LHCN-M2 (cell line): Measurements from ENCODE around the gene COMMD2. TPM values are rescaled to one million over a fixed set of nuclear protein-coding genes. Genes with fewer than 3 reads are reported as not detected.

Experiments
- DNase-seq: peaks from one replicate; pipeline ENCODE4 v3.0.0-alpha.2; 2012; ENCODE audit warnings: low read depth
- total RNA-seq: library from RNA; depleted of rRNA; stranded (reverse); fragments of >200 nt; gene quantifications from 2 replicates; pipeline ENCODE4 v1.2.3, GENCODE V29; 2014

Gene COMMD2
- total RNA-seq, 1 experiment from 2014 or later: 24.6 TPM

DNA sequence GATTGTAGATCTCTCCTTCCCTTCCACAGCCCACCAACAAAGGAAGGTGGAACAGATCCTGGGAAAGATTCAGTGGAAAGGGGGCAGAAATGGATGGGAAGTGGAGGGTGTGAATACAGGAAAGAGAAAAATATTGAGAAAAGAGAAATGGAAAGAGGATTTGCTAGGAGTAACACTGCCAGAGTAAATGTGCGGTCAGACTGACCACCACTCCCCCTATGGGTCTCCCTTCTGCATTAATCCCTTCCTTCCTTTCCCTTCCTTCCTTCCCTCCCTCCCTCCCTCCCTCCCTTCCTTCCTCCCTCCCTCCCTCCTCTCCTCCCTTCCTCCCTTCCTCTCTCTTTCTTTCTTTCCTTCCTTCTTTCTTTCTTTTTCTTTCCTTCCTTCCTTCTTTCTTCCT, 12.0 kb upstream of the COMMD2 start:
- no peak for DNase-seq

DNA sequence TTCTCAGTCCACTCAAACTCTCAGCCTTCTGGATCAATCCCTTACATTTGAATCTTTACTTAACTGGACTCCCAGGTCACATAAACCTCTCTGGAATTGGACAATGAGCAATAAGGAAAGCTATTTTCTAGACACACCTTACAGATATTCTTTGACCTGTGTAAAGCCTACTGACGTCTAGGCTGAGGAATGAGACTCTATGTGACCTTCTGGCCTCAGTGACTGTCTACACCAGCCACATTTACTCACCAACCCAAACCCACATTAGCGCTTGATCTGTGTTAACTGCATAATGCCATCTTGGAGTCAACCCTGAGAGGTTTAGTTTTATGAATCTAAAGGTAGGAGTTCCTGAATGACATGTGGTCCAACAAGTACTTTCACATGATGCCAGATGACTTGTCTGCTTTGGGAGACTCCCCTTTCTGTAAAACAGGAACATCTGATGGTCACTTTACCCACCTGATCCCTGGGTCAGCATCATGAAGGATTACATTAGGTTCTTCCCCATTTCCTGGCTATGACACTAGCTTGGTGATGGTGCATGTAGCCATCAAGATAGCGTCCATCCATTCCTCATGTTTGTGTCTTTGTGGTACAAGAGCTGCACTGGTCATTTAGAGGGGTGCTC, 11.4 kb upstream of the COMMD2 start:
- no peak for DNase-seq

DNA sequence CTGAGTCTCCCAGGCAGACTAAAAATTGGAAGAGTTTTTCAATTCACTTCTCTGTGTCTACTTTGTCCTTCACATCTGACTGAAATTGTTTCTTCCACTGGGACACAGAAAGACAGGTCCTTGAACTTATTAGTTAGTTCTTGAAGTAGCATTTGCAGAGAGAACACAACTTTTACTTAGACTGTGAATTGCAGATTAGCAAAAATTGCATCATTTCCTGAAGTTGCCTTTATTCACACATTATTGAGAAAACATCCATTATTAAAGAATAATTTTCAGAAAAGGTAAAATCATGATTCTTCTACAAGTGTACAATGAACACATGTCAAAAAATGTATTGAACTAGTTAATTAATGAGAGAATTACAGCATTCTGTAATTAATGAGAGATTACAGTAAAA, 1.4 kb upstream of the COMMD2 start:
- no peak for DNase-seq

DNA sequence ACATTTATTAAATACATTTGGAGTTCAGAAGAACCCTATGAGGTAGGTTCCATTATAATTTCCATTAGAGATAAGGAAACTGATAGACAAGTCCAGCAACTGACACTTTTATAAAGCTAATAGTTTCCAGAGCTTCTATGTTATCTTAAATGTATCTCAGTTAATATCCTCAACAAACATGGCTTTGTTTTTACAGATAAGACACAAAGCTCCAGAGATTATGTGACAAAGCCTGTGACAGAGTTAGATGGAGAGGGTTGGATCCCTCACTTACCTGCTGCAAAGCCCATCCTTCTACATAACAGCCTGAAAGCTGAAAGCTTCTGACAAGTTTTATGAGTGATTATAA, 473 bp upstream of the COMMD2 start:
- no peak for DNase-seq

DNA sequence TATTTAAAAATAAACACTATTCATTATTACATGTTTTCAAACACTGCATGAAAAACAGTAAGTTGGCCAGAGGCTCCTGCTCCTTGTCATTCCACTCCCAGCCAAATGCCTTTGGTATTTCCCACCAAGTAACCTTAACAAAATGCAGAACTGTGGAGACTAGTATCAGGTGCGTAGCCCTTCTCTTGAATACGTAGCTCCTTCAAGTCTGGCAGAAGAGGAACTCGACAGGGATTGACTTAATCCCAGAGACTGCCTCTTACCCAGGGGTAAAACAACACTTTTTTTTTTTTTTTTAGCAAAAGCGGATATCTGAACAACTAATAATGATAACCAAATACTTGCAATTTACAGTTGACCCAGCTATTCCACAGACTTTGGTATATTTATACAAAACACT, 738 bp downstream of the COMMD2 start:
- no peak for DNase-seq

DNA sequence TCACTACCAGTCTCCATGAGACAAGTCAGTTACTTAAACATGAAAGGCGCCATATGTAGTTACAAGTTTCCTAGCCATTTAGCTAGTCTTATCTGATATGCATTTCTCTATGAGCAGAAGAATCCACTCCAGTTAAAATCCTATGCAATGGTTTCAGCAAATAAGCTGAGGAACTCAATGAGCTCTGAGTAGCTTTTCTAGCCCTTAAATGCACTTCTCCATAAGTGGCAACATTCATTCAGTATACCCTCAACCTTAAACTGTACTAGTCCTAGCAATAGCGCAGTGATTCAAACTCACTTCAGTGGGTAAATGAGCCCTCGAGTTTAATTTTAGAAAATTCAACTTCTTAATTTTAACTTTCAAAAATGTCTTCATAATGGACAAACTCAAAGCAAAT, 7.7 kb downstream of the COMMD2 start:
- no peak for DNase-seq

DNA sequence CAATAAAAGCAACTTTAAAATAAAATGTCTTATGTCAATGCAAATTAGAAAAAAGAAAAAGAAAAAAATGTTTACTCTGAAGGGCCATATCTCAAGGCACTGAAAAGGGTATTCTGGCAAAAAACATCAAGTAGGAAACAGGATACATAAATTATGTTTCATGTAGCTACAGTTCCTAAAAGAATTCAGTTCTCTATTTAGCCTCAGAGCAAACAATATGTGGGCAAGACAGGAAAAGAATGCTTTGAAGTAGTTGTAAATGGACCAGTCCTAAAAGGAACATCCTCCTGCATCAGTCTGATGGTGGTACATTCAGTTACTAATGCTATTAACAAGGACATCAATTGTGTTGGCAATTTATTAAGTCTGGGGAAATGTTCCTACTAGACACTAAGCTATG, 8.1 kb downstream of the COMMD2 start:
- no peak for DNase-seq

DNA sequence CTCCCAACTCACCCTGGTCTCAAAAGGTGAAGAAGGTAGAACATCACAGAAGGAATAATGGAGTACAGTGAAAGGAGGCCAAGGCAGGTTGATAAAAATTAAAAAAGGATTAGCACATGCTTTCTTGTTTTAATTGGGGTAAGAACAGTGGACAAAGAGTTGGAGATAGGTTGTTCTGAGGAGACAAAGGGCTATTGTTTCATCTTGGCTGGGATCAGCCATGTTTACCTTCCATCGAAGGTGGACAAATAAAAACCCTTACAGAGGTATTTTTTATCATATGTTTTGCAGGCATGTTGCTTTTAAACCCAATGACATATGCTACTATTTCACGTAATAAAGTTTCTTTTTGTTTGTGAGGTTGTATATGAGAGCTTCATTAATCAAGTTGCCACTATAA, 12.9 kb downstream of the COMMD2 start:
- no peak for DNase-seq

DNA sequence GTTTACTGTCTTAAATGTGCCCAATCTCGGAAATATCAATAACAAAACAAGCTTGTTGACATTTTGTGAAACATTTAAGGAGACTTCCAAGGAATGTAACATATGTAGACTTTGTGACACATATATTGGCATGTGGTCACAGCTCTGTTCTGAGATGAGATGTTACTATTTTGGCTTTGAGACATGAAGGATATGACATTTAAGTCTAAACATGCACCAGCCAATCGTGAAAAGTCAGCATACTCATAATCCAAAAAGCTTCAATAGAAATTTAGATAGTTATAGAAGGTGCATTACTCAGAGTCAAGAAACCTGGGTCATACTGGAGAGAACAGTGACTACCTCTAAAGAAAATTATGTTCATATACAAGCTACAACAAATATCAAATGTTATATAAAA, 13.4 kb downstream of the COMMD2 start:
- no peak for DNase-seq

DNA sequence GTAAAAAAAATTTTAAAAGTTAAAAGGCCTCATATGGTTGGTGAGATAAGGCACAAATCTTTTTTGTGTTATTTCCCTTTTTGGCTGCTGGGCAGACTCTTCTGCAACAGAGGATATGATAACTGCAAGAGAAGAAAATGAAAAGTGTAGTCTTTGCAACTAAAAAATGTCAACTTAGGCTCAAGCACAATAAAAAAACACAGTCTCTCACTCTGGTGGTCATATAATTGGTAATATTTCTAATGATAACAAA, 15.4 kb downstream of the COMMD2 start:
- DNase-seq: no peak

DNA sequence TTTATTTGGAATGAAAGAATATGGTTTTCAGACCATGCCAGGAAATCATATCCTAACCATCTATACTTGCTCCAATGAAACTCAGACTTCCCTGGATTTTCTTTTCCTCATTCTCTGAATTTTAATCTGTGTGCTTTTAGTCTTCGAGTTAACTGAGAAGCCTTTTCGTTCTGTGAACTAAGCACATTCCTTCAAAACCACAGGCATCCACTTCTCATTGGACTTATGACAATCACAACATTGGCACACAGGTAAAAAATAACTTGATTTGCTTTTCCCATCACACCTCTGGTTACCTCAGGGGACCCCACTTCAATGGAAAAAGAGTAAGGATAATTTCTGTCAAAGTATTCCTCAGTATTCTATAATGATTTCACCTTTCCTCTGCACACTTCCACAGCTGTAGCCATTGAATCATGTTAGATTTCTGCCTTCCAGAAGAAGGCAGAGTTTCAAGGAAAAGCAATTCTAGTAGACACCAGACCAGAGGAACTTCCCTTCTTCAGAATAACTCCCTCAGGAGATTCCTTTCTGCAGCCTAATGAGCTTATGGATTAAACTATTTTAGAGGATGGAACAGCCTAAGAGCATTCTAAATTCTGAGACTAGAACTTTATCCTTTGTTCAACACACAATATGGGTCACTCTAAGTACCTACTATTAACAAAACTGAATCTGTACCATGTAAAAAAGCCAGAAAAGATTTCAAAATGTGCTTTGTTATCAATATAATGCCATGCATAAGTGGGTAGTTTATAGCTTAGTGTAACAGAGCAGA, 15.9 kb downstream of the COMMD2 start:
- DNase-seq: peak; percentile 46

DNA sequence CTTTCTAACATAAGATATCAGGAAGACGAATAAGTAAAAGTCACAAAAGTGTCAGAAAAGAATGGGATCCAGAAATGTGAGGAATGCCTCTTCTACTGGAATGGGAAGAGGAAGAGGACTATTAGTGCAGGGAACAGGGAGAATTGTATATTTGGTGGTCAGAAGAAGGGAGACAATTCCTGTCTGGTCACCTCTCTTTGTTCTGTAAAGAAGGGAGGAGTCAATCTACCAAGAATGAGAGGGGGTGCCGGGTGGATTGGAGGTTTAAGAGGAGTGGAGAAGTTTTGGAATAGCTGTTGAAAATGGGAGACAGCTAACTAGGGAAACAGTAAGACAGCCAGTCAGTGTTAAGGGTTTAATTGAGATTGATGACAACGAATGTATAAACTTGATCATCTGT, 20.1 kb downstream of the COMMD2 start:
- no peak for DNase-seq

DNA sequence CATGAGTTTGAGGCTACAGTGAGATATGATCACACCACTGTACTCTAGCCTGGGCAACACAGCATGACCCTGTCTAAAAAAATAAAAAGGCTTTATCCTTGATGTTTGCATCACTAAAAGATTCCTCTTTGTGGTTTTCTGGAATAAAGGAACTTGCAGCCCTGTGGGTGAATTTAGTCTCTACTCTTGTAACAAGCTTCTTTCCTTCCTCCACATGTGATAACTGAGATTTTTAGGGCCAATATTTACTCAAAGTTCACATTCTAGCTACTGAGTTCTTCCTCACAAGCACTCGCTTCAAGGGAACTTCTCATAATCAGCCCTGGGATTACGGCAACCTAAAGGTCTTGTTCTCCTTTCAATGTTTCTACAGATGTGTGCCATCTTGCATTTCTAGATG, 24.6 kb downstream of the COMMD2 start:
- no peak for DNase-seq

DNA sequence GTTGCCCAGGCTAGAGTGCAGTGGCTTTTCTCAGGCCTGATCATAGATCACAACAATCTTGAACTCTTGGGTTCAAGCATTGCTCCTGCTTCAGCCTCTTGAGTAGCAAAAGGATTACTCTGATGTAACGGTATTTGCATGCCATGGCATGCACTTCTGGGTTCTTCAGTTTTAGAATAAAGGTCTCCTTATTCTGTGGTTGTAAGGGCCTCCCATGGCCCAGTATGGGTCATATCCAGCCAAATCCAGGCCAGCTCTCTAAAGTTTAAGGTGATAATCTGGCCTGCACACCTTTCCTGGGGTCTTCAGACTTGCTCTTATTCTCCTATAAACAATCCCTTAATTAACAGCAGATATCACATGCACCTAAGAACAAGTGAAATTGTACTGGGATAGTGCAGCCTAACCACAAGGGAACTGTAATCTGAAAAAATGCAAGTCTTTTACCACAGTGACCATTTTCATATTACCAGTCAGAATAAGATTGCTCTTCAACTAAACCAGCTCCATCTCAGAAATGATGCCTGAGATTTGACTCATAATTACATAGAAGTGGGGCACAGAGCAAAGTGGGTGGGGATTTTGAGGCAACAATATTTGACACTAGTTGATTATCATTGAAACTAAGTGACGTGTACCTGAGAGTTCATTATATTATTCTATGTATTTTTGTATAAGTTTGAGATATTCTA, 25.4 kb downstream of the COMMD2 start:
- peak; percentile 32 for DNase-seq

DNA sequence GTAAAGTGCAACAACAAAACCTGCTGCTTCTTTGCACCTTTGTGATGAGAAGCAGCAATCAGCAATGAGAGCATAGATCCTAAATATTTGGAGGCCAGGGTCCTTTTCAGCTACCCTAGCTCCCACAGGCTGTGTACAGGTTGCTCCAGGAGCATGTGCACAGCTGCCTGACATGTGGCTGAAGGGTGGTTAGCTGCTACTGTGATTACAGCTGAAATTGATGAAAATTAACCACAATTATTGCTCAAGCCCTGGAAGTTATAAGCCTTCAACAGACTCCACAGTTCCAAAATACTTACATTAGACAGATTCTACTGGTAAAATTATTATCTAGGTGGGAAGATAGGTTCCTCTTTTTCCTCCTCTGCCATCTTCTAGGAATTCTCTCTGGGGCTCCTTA, 28.5 kb downstream of the COMMD2 start:
- no peak for DNase-seq

DNA sequence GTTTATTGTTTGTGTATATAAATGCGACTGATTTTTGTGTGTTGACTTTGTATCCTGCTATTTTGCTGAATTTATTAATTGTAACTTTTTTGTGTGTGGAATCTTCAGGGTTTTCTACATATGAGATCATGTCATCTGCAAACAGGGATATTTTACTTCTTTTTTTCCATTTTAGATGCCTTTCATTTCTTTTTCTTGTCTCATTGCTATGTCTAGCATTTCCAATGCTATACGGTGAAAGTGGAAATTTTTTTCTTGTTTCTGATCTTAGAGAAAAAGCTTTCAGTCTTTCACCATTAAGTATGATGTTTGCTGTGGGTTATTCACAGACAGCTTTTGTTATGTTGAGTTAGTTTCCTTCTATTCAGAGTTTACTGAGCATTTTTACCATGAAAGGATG, 31.4 kb downstream of the COMMD2 start:
- DNase-seq: no peak

DNA sequence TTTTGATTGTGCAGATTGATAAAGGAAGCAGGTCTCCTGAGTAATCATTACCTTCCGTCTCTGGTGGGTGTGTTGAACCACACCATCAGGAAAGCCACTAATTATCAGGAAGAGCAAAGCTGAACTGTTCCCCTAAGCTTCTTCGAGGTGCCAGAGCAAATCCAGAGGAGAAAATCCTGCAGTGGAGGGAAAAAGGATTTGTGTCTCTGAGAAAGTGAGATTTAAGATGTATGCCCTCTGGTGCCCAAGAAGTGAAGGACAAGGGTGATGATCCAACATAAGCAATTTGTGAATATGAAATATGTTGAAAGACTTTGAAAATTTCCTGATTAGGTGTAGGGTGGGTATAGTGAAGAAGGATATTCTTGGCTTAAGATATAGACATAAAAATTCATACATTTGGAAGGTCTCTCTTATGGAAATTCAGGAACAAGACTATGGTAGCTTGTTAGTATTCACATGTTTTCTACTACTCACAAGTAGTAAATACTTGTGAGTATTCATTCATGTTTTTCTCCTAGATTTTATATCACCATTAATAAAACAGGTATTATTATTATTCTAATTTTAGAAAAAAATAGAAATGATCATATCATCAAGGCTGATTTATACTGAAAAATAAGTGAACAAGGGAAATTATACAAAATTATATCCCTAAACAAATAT, 34.8 kb downstream of the COMMD2 start:
- DNase-seq: peak; percentile 78

DNA sequence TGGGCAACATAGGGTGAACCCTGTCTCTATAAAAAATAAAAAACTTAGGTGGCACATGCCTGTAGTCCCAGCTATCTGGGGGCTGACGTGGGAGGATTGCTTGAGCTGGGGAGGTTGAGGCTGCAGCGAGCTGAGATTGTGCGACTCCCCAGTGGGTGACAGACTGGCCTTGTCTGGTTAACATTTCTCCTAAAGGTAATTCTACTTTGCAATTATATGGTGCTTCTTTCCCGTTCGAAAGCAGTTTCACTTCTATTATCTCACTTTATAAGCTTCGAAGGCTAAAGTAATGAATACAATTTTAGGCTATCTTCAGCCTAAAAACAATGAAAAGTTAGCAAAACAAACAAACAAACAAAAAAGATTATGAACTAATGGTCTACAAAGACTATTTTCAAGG, 35.3 kb downstream of the COMMD2 start:
- no peak for DNase-seq

DNA sequence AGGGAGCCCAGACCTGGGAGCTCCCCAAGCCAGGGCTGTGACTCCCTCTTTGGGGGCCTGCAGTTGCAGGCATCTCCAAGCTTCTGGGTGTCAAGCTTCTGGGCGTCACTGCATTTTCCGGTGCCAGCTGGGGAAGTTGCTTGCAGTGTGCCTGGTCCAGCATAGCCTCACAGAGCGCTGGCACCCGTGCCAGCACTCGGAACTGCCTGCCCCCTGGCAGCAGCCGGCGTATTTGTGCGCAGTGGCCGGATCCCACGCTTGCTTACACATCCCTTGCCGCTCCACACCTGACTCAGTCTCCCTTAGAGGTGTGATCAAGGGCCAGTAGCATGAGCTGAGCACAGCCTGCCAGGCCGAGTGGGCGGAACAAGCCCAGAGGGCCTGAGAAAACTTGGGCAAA, 37.0 kb downstream of the COMMD2 start:
- no peak for DNase-seq

DNA sequence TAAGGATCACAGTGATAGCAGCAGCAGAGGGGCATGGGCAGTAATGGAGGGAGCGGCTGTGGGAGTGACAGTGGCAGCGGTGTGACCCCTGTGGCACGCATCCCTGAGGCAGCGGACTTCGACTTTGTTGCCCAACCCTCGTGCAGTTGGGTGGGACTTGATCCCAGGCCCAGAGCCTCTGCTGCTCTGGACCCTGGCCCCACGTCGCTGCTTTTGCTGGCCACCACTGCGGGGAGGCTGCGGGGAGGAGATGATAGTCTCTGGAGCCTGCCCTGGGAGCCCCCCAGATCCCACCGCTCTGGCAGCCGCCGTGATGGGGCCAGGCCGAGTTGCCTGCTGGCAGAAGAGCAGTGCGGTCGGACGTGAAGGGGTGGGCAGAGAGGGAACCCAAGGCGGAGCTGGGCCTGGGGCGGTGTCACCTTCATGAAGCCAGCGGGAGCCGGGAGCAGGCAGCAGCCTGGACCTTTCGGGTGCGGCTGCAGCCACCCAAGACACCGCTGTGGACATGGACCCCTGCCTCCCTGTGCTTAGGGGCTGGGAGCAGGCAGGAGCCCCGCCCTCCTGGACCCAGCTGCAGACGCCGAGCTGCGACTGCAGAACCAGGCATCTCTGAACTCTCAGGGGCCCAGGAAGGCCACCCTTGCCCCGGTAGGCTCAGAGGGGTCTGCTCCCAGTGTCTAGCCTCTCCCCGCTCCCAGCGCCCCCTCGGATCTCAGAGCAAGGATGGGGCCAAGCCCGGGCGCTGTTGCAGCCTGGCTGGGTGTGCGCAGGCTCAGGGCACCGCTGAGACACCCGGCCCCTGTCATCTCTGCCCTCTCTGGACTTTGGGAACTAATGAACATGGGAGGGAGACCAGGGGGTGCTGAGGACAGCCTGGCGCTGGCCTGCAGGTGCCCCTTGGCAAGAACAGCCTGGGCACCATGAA, 38.3 kb downstream of the COMMD2 start:
- DNase-seq: no peak

DNA sequence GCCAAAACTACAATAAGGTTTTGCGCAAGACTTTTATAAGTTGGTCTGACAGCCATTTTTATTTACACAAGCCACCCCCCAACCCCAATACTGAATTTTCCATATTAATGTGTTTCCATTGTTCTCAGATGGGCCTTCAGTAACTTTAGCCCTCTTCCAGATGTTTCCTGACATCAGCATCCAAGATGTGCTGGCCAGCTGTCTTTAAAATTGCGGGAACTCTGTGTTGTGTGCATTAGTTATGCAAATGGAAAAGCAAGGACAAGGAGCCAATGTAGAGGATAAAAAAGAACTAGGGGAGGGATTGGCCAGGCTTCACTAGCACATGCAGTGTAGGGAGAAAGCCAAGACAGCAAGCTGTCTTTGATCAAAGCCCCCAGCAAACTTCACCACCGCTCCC, 45.4 kb downstream of the COMMD2 start:
- no peak for DNase-seq

DNA sequence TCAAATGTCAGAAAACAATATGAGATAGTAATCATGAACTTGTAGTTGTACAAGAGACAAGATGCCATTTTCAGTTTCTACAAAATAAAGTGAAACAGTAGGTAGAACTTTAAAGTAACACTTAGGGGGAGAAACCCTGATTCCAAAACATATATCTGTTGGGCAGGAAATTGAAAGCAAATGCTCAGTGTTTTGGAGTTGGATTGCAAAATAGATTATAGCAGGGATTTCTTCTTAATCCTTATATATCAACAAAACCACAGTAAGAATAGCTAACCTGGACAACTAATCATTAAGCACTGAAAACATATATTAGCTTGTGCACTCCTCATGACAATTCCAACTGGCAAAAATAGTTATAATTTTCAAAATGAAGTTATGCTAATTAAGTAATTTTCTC, 46.9 kb downstream of the COMMD2 start:
- DNase-seq: no peak
